Ascending aorta (tissue), 2 donors: ENCODE data around the gene MINAR1. TPM values are rescaled to one million over a fixed set of nuclear protein-coding genes. Genes with fewer than 3 reads are reported as not detected.

Experiments
- DNase-seq, 2 donors: peaks; one replicate each; pipeline ENCODE4 v3.0.0-alpha.2; 2019; ENCODE audit warnings: low spot score in 2 of 2
- H3K27ac ChIP-seq, 2 donors: fragments of 200-600 bp; sonication (generic); one replicate each; pipeline ENCODE4 v1.5.1; 2016 to 2017; ENCODE audit warnings: mild to moderate bottlenecking in 1 of 2
- H3K27me3 ChIP-seq: fragments of 200-600 bp; sonication (generic); one replicate; pipeline ENCODE4 v1.5.1; 2017
- H3K36me3 ChIP-seq, 2 donors: fragments of 200-600 bp; sonication (generic); one replicate each; pipeline ENCODE4 v1.5.1; 2016
- H3K4me1 ChIP-seq, 2 donors: fragments of 200-600 bp; sonication (generic); one replicate each; pipeline ENCODE4 v1.5.1; 2016 to 2017; ENCODE audit warnings: mild to moderate bottlenecking in 1 of 2
- H3K4me3 ChIP-seq, 2 donors: fragments of 200-600 bp; sonication (generic); one replicate each; pipeline ENCODE4 v1.5.1; 2016 to 2017; ENCODE audit warnings: mild to moderate bottlenecking in 1 of 2
- H3K9me3 ChIP-seq, 2 donors: fragments of 200-600 bp; sonication (generic); one replicate each; pipeline ENCODE4 v1.5.1; 2016
- intact Hi-C: fragments of 100-400 bp; cut with DNase I; formaldehyde crosslinking; loops from one replicate; pipeline ENCODE4 v1.15.1; 2023
- total RNA-seq: library from RNA; depleted of rRNA; stranded (reverse); fragments of >200 nt; gene quantifications from one replicate; pipeline ENCODE4 v1.1.0, GENCODE V29; 2016
- TF ChIP-seq, protein P1 (sequence below), 3 experiments: fragments of 200-600 bp in 2 of 3; fragments of 450-650 bp in 1 of 3; sonication (generic) in 2 of 3; IDR thresholded peaks; one replicate each; pipeline ENCODE4 v1.5.1; 2016 to 2019; ENCODE audit warnings: antibody characterized with exemption in 3 of 3, mild to moderate bottlenecking in 1 of 3, moderate library complexity in 1 of 3

MINAR1 gene, protein sequence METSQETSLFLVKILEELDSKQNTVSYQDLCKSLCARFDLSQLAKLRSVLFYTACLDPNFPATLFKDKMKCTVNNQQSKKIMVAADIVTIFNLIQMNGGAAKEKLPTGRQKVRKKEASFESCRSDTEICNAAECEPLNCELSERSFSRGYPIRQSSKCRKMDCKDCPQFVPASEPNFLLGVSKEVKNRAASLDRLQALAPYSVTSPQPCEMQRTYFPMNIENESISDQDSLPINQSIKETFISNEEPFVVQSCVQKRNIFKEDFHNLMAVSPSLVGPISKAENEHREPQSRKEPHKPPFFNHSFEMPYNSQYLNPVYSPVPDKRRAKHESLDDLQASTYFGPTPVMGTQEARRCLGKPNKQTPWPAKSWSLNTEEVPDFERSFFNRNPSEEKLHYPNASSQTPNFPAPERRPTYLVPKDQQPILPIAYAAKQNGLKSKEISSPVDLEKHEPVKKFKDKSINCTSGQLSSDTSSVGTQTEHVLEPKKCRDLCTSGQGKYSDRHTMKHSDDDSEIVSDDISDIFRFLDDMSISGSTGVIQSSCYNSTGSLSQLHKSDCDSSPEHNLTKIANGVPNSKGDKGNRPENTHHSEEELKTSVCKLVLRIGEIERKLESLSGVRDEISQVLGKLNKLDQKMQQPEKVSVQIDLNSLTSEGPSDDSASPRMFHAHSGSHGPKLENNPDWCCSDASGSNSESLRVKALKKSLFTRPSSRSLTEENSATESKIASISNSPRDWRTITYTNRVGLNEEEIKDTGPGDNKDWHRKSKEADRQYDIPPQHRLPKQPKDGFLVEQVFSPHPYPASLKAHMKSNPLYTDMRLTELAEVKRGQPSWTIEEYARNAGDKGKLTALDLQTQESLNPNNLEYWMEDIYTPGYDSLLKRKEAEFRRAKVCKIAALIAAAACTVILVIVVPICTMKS
- total RNA-seq = 0.21 TPM

DNA sequence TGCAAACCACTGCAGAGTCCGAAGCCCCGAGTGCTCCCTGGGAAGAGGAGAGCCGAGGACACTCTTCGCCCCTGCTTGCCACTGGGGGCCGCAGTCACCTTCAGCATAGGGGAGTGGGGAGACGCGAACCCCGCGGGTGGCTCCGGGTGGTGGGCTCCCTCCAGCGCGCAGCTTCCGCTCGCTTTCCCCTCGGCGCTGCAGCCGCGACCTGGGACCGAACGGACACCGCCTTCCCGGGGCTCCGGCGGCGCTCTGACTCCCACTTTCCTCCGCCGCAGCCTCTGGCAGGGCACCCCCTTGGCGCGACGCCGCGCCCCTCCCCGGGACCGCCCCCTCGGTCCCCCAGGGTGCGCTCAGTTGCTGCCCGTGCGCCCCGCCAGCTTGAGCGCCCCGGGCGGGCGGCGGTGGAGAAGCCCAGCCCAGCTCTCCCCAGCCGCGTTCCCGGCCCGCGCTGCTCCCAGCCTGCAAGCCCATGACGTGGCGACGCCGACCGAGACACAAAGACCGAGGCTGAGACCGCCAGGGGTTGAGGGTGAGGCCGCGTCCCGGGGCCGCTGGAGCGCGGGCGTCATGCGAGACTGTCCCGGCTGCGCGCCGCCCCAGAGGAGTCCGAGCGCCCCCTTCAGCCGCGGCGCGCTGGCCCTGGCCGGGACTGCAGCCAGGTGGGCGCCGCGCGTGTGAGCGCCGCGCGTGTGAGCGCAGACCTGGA is at the start of gene MINAR1:
TSS of gene MINAR1 (plus strand) at position 701 of the 709 bp plus-strand sequence. CDS start 23,812 bp downstream, outside the sequence.
- no peak within 1 kb of the TSS for H3K27ac ChIP-seq
- peaks cover 4 to 7% of the 10 kb centered on the region in 2 donors for H3K4me1 ChIP-seq
- peak within 1 kb of the TSS; percentile 52 to 69 for H3K4me3 ChIP-seq
- H3K9me3 ChIP-seq = no peaks in the 10 kb centered on the region
- no peaks in the 10 kb centered on the region for H3K27me3 ChIP-seq
- DNase-seq = no peak
- no peaks in the 10 kb centered on the region for H3K36me3 ChIP-seq
- intact Hi-C loops = loop anchor here (5.0 kb wide), 1 partner anchor 49 kb away; no protein-coding TSS in a partner anchor
- TF ChIP-seq, protein P1, sequence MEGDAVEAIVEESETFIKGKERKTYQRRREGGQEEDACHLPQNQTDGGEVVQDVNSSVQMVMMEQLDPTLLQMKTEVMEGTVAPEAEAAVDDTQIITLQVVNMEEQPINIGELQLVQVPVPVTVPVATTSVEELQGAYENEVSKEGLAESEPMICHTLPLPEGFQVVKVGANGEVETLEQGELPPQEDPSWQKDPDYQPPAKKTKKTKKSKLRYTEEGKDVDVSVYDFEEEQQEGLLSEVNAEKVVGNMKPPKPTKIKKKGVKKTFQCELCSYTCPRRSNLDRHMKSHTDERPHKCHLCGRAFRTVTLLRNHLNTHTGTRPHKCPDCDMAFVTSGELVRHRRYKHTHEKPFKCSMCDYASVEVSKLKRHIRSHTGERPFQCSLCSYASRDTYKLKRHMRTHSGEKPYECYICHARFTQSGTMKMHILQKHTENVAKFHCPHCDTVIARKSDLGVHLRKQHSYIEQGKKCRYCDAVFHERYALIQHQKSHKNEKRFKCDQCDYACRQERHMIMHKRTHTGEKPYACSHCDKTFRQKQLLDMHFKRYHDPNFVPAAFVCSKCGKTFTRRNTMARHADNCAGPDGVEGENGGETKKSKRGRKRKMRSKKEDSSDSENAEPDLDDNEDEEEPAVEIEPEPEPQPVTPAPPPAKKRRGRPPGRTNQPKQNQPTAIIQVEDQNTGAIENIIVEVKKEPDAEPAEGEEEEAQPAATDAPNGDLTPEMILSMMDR (IDR thresholded peaks at IDR 0.05) = peak in 1 of 3 experiments; percentile 30

DNA sequence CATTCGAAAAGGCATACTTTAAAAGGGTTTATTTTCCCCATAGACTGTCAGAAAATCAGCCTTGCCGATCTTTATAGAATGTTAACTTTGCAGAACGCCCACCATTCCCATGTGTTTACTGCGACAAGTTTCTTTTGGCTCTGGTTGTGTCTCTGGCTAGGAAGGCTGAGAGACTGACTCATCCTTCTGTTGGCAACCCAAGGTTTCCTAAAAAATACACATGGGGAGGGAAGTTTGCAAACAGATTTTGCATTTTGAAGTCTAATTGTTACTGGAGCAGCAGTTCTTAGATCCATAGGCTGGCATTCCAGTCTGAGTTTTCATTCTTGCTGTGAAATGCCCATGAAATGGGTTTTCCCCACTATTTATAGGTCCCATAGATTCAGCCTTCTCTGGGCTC is 37.9 kb upstream of the MINAR1 start:
- H3K27ac ChIP-seq = peak overlapping the region in 1 of 2 donors; percentile 49
- peaks cover 3 to 16% of the 10 kb centered on the region in 2 donors for H3K4me1 ChIP-seq
- DNase-seq = no peak
- TF ChIP-seq, protein P1 (IDR thresholded peaks at IDR 0.05) = no peak
- H3K27me3 ChIP-seq = no peaks in the 10 kb centered on the region
- H3K36me3 ChIP-seq = no peaks in the 10 kb centered on the region
- H3K4me3 ChIP-seq = peak overlapping the region in 1 of 2 donors; percentile 23
- no peaks in the 10 kb centered on the region for H3K9me3 ChIP-seq
- intact Hi-C loops = no loop called here

DNA sequence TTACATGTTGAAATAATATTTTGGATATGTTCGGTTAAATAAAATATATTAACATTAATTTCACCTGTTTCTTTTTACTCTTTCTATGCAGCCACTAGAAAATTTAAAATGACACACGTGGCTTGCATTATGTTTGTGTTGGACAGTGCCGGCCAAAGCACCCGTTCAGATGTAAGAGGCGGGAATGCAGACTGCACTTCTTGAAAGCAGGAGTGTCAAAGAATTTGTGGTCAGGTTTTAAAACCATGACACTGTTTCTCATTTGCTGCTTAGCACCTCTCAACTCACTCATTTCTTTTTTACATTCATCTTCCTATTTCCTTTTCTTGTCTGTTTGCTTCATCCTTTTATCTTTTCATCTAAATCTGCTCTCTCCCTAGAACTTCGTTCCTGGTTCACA is 35.3 kb upstream of the MINAR1 start:
- DNase-seq = no peak
- Histone ChIP-seq H3K4me3 (no peak overlapping the region), H3K27ac (no peak overlapping the region), H3K4me1 (peaks cover 3 to 16% of the 10 kb centered on the region in 2 donors), H3K9me3 (no peaks in the 10 kb centered on the region), H3K36me3 (no peaks in the 10 kb centered on the region), H3K27me3 (no peaks in the 10 kb centered on the region)
- intact Hi-C loops = no loop called here
- TF ChIP-seq, protein P1 (IDR thresholded peaks at IDR 0.05) = no peak

DNA sequence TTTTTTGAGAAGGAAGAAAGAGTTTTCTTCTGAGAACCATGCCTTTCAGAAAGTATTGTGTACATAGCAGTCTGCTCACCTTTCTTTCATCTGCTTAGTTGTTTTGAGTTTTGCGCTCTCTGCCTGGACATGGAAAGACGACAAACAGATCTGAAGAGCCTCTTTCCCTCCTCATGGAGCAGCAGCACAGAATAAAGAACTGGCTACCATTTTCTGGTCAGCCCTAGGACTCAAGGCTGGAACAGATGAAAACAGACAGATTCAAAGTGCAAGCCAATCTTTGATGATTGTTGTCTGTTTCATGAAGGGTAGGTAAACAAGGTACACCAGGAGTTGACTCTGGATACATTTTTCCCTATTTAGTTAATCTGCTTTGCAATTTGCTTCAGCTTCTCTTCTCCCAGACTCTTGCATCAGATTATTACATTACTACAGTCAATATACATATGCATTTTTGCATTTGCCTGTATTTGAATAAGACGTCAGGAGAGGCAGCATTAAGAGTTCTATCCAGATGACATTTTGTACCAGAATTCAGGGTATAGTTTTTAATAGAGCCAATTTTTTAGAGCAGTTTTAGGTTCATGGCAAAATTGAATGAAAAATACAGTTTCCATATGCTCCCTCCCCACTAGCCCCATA is 34.7 kb upstream of the MINAR1 start:
- Histone ChIP-seq H3K27me3 (no peaks in the 10 kb centered on the region), H3K9me3 (no peaks in the 10 kb centered on the region), H3K27ac (no peak overlapping the region), H3K4me1 (peaks cover 3 to 16% of the 10 kb centered on the region in 2 donors), H3K36me3 (no peaks in the 10 kb centered on the region), H3K4me3 (no peak overlapping the region)
- intact Hi-C loops = no loop called here
- DNase-seq = no peak
- TF ChIP-seq, protein P1 (IDR thresholded peaks at IDR 0.05) = no peak

DNA sequence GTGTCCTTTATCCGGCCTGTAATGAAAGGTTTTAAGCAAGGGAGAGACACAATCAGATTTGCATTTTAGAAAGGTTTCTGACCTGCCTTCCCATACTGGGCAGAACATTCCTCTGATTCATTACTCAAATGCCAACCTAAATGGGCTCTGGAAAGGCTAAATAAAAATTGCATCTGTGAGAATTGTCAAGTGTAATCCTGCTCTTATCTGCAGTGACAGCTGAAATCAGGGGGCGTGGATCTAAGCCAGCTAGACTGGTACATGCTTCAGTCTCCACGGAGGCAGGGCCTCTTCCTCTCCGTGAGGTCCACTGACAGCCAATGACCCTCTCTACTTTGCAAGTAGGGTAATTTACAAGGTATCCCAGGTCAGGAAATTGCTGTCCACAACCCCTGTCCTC is 32.5 kb upstream of the MINAR1 start:
- peaks cover 0 to 7% of the 10 kb centered on the region in 2 donors for H3K4me1 ChIP-seq
- no peaks in the 10 kb centered on the region for H3K9me3 ChIP-seq
- H3K27me3 ChIP-seq = no peaks in the 10 kb centered on the region
- TF ChIP-seq, protein P1 (IDR thresholded peaks at IDR 0.05) = no peak
- no peaks in the 10 kb centered on the region for H3K36me3 ChIP-seq
- intact Hi-C loops = no loop called here
- no peak overlapping the region for H3K4me3 ChIP-seq
- no peak overlapping the region for H3K27ac ChIP-seq
- DNase-seq = no peak
